Activated T-helper 1 cell treated with anti-CD3 and anti-CD28 coated beads, Interleukin-2, amount 50 U/mL, for 16 hours (primary cell): ENCODE data around the gene HYDIN.
"Not testable (repeated sequence)": the region's sequence is repeated elsewhere in the genome, so short reads cannot be mapped to it uniquely, and the experiment has no call there.

Experiments used
- DNase-seq, 2 donors: peaks; one replicate each; pipeline ENCODE4 v3.0.0-alpha.2; 2020; ENCODE audit warnings: low read depth in 1 of 2, low spot score in 1 of 2

Gene HYDIN

GRCh38 chr16:71143246-71143645, 87.3 kb downstream of the HYDIN start:
- DNase-seq: not testable (repeated sequence)

DNA sequence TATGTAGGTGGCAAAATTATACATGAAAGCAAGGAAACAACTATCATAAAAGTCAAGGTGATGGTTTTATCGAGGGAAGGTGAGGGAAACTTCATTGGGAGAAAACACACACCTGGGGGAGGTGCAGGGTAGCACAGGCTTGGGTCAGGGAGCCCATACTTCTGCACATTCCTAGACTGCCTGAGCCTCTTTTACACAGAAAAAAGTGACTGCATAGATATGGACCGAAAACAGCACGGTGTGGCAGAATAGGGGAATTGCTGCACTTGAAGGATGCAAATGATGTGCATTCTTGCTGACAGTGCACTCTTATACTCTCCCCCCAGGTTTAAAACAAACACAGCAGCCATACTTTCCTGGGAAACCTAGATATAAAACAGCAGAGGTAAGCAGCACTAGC, 120.0 kb downstream of the HYDIN start:
- not testable (repeated sequence) for DNase-seq

DNA sequence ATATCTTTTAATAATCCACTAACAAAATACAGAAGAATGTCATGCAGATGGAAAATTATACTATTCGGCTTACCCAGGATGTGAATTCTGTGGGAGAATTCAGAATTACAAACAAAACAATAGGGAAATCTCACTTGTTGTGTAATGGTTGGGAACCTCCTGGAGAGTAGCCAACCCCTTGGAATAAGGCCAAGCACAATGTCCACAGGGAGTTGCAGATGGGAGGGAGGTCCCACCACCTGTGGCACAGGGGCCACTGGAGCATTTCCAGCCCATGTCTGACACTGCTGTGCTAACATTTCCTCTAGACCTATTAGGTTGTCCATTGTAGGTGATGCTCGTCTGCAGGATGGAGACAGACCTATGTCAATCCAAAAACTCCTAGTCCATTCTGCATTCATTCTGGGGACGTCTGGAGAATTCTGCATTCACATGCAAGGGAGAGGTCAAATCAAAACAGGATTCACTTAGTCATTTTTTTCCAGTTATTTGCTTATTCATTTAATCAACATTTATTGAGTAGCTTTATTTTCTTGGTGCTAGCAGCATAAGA, 120.8 kb downstream of the HYDIN start:
- not testable (repeated sequence) for DNase-seq

DNA sequence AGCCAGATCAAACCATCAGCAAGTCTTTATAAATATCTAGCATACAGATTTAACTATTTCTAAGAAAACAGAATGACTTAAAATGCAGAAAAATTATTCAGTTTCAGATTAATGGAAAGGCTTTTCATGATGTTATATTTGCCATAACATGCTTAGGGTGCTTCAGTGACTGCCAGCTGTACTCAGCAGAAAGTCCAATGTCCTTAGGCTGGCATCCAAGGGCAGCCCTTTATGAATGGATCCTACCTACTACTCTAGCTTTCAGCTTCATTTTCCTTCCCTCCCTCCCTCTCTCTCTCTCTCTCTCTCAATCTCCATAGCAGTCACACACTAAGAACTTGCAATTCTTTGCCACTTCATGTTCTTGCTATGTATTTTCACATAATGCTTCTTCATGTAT, 124.6 kb downstream of the HYDIN start:
- not testable (repeated sequence) for DNase-seq

DNA sequence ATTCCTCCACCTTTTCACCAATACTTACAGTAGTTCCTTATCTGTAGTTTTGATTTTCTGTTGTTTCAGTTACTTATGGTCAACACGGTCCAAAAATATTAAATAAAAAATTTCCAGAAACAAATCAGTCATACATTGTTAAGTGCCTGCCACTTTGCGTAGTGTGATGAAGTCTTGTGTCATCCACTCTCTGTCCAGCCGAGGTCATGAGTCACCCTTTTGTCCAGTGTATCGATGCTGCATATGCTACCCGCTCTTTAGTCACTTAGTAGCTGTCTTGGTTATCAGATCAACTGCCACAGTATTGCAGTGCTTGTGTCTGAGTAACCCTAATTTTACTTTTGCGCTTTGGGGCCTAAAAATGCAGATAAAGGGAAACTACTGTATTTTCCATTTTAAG, 146.9 kb downstream of the HYDIN start:
- DNase-seq: not testable (repeated sequence)

- DNase-seq: not testable (repeated sequence)
These were observed 149.7 kb downstream of the HYDIN start for GRCh38 chr16:71080777-71081176.

GRCh38 chr16:71080262-71080661, 150.3 kb downstream of the HYDIN start:
- not testable (repeated sequence) for DNase-seq

DNA sequence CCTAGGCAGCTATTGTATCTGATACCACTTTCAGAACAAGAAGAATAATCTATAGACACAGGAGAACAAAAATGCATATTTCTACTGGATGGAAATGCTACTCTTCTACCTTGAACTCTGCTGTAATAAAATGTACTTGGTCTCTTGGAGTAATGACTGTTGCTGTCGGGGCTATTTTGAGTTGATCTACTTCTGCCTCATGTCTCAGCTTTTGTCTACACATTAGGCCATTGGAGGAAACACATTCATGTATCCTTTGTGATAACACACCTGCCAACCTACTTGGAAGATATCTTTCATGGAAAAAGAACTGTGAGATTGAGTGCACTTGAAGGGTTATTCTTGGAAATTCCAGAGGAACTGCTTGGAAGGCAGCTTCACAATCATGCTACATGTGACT, 159.9 kb downstream of the HYDIN start:
- DNase-seq: not testable (repeated sequence)

DNA sequence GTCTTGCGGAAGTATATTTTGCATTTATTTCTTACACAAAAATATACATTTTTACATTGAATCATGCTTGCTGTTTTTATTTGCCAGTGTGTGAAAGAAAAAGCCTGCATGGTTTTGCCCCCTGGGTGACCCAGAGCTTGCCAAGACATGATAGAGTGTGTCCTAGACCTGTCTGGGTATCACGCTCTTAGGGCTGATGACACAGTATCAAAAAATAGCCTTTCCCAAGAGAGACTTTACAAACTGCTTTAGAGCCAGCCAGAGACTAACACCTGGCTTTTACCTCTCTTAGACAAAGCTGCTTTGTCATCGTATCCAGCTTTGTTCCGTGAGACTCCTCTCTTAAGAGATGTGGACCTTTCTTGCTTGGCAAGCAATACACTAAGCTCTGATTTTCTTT, 160.7 kb downstream of the HYDIN start:
- DNase-seq: not testable (repeated sequence)

DNA sequence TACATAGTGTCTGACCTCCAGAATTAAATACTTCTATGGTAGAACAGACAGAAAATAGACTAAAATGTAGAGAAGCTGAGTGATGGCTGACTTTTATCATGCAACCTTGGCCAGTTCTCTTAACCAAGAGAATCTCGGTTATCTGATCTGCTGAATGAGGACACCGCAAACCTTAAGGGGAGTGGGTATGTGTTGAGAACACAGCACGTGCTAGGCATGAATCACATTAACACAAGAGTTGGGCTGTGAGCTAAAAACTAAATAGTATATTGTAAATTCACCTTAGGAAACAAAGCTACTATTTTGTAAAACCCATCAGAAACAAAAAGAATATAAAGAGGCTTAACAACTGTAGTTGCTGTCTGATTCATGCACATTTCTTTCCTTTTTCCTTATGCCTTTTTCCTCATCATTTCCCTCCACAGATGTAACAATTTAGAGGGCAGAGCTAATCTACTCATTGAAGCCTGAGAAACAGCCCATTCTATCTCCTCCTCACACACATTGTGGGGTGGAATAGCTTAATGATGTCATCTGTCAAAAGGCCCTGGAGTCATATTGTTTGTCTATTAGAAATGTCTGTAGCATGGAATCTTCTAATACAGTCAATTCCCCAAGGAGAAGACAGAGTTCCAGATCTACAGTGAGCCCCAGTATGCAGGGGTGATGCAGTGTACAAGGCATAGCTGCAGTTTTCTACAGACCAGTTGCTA, 176.5 kb downstream of the HYDIN start:
- not testable (repeated sequence) for DNase-seq

DNA sequence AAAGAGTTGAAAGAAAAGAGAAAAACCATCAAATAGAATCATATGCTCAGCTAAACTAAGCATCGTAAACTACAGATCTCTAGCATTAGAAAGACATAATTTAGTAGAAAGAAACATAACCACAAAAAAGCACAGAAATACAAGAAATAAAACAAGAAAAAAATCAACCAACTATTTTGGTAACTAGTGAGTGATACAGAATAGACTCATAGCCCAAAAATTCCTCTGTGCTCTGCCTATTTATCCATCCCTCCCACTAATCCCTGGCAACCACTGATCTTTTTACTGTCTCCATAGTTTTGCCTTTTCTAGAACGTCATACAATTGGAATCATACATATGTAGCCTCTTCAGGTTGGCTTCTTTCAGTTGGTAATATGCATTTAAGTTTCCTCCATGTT, 180.2 kb downstream of the HYDIN start:
- not testable (repeated sequence) for DNase-seq

DNA sequence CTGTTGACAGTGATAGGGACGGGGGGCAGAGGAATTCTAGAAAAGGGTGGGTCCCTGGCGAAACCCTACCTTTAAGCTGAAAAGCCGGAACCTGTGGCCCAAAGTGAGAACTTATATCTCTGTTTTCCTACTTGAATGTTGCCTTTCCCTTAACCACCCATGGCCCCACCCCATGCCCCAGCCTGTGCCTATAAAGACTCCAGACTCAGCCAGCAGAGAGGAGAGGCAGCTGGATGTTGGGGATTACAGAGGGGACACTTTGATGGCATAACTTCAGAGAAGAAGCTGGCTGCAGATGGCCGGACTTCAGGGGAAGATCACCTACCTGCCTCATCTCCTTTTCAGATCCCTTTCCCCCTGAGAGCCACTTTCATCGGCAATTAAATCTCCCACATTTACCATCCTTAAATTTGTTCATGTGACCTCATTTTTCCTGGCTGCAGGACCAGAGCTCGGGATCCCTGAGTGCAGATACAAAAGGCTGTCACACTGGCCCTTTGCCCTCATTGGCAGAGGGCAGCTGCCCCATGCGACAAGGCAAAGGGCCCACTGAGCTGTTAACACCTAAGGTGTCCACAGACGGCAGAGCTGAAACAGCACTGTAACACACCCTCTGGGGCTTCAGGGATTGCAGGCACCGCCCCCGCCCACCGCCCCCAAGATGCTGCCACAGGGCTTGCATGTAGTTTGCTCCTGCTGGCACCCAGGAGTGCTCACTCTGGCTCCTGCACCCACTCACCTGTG, 191.0 kb downstream of the HYDIN start:
- not testable (repeated sequence) for DNase-seq

DNA sequence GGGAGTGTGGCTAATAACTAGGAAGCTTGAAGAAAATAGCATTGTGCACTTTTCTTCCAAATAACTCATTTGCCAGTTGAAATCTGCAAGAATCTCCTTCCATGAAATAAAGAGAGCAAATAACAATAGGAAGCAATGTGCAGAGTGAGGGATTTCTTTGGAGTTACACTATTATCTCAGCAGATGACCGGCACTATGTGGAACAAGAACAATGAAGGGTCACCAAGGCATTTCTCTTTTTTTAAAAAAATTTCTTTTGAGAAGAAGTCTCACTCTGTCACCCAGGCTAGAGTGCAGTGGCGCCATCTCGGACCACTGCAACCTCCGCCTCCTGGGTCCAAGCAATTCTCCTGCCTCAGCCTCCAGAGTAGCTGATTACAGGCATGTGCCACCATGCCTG, 192.1 kb downstream of the HYDIN start:
- not testable (repeated sequence) for DNase-seq

DNA sequence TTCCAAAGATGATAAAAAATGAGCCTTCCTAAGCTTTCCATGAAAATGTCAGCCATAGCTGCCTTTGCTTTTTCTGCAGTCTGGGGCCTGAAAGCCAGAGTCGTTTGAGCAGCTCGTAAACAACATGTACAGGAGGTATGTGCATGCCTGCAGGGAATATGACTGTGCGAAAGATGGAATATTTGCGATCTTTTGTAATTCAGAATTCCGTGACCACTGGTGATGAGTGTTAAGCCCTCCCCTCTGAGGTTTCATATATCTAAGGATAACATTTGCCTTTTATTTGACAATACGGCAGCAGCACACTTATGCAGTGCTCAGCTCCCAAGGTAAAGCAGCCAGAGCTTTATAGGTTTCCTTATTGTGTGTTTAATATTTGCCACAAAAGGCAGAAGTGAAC, 192.5 kb downstream of the HYDIN start:
- DNase-seq: not testable (repeated sequence)

GRCh38 chr16:71028032-71028727, 202.3 kb downstream of the HYDIN start:
- DNase-seq: not testable (repeated sequence)

DNA sequence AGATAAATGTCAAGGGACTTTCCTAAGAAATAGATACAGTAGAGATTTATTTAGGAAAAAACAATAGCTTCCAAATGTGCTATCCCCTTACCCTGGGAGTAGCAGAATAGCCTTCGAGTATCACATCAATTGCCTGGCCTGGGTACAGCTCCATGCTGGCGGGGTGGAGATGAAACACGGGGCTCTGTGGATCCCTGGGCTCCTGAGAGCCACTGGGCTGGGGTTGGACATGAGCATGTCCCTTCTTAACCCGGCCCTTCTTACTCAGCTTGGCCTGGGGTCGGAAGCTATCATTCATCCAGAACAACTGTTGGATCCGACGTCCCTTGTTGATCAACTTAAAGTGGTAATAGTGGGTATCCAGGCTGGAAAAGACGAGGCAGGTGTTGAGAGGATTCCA, 203.0 kb downstream of the HYDIN start:
- DNase-seq: not testable (repeated sequence)

DNA sequence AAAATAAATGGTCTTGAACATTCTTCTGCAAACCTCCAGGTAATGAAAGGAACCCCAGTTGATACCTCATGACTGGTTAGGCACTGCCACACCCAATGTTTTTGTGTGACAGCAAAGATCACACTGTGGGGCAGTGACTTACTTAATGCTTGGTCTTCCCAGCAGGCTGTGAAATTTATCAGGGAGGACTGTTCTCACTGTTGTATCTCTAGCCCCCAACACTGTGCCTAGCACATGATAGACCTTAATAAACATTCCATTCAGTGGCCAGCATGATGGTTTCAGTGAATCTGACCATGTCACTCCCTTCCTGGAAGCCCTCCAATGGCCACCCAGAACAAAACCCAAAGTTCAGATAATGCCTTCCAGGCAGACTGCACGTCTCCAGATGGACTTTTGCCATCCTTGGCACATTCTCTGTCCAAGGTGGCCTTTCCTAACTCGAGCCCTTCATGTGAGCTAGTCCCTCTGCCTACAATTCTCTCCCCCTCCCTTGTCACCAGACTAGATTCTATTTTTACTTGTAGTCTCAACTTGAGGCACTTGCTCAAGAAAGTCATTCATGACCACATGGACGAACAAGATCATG, 206.6 kb downstream of the HYDIN start:
- DNase-seq: not testable (repeated sequence)

- not testable (repeated sequence) for DNase-seq
These were observed 208.5 kb downstream of the HYDIN start for GRCh38 chr16:71021961-71022537.

GRCh38 chr16:71019067-71019682, 211.3 kb downstream of the HYDIN start:
- not testable (repeated sequence) for DNase-seq

DNA sequence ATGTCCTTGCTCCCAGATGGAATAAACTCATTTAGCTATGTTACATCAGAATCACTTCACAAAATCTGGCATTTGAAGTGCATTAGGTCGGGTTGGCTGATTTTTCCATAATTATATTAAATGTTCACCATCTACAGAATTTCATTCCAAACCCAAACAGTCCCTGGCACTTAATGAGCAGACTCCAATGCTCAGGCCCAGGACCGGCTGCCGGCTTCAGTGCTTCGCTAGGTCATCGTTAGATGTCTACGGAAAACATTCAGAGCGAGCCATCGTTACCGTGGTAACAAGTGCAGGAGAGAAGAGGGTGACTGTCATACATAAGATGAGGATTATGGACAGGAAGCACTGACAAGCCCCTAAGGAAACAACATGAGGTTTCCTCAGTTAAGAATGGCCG, 215.1 kb downstream of the HYDIN start:
- not testable (repeated sequence) for DNase-seq
